ENCODE data around the gene SV2C.

DNA sequence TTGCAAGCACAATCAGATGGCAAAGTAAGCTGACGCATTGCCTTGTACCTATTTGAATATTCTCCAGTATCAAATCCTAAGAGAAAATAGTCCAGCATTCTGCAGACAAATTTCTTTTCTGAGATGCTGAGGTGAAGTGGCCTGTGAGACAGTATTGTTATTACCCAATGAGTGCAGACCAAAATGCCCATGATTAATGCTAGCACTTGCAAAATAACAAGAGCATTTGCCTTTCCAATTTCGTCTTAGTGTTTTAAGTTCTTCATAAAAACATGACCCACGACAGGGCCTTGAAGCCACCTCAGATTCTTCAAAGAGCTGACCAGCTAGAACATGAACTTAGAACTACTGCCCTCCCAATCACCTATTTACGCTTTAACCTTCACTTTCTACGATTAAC, 317.3 kb downstream of the SV2C start:
- TF ChIP-seq, protein P1, sequence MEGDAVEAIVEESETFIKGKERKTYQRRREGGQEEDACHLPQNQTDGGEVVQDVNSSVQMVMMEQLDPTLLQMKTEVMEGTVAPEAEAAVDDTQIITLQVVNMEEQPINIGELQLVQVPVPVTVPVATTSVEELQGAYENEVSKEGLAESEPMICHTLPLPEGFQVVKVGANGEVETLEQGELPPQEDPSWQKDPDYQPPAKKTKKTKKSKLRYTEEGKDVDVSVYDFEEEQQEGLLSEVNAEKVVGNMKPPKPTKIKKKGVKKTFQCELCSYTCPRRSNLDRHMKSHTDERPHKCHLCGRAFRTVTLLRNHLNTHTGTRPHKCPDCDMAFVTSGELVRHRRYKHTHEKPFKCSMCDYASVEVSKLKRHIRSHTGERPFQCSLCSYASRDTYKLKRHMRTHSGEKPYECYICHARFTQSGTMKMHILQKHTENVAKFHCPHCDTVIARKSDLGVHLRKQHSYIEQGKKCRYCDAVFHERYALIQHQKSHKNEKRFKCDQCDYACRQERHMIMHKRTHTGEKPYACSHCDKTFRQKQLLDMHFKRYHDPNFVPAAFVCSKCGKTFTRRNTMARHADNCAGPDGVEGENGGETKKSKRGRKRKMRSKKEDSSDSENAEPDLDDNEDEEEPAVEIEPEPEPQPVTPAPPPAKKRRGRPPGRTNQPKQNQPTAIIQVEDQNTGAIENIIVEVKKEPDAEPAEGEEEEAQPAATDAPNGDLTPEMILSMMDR (IDR thresholded peaks at IDR 0.05): no peak
- TF ChIP-seq POLR2A (IDR thresholded peaks at IDR 0.05): no peak

All from heart left ventricle (tissue), 13 donors.